BLaER1 (cell line): ENCODE results near the gene IL17C.

Experiments
- H3K27ac ChIP-seq: shearing (Covaris generic); formaldehyde crosslinking; 2 replicates; pipeline ENCODE4 v1.8.1; 2022
- H3K27me3 ChIP-seq: shearing (Covaris generic); formaldehyde crosslinking; 2 replicates; pipeline ENCODE4 v1.8.1; 2022
- H3K36me3 ChIP-seq: shearing (Covaris generic); formaldehyde crosslinking; 2 replicates; pipeline ENCODE4 v1.8.1; 2022
- H3K4me1 ChIP-seq: shearing (Covaris generic); formaldehyde crosslinking; 2 replicates; pipeline ENCODE4 v1.8.1; 2022
- H3K4me2 ChIP-seq: shearing (Covaris generic); formaldehyde crosslinking; 2 replicates; pipeline ENCODE4 v1.8.1; 2022
- H3K4me3 ChIP-seq: shearing (Covaris generic); formaldehyde crosslinking; 2 replicates; pipeline ENCODE4 v1.8.1; 2022
- H3K9ac ChIP-seq: shearing (Covaris generic); formaldehyde crosslinking; 2 replicates; pipeline ENCODE4 v1.8.1; 2022
- H3K9me3 ChIP-seq: shearing (Covaris generic); formaldehyde crosslinking; 2 replicates; pipeline ENCODE4 v1.8.1; 2022
- H4K20me1 ChIP-seq: shearing (Covaris generic); formaldehyde crosslinking; 2 replicates; pipeline ENCODE4 v1.8.1; 2022
- Cebpa-rat ChIP-seq: shearing (Covaris generic); IDR thresholded peaks from 2 replicates; pipeline ENCODE4 v1.8.1; 2022

The IL17C gene

GRCh38 chr16:88597856-88598491 lies 40.4 kb upstream of the IL17C start:
- no peaks in the 10 kb centered on the region for H3K27me3 ChIP-seq
- no peak for TF ChIP-seq Cebpa-rat
- H3K36me3 ChIP-seq: peaks cover 64% of the 10 kb centered on the region
- peak overlapping the region; percentile 86 for H3K4me2 ChIP-seq
- peak overlapping the region; percentile 79 for H3K27ac ChIP-seq
- H3K9me3 ChIP-seq: no peaks in the 10 kb centered on the region
- H3K4me3 ChIP-seq: peak overlapping the region; percentile 47; the same call in 1 of the 2 replicates
- peaks cover 74% of the 10 kb centered on the region for H4K20me1 ChIP-seq
- peak overlapping the region; percentile 65 for H3K9ac ChIP-seq
- peaks cover 78% of the 10 kb centered on the region for H3K4me1 ChIP-seq

- H3K27ac ChIP-seq: peak overlapping the region; percentile 79
Measured at GRCh38 chr16:88599092-88599733, 39.2 kb upstream of the IL17C start.

GRCh38 chr16:88599825-88600538 lies 38.4 kb upstream of the IL17C start:
- peak overlapping the region; percentile 47 for H3K4me3 ChIP-seq
- H3K4me2 ChIP-seq: peak overlapping the region; percentile 86
- H3K9ac ChIP-seq: peak overlapping the region; percentile 65
- peak; percentile 100 for TF ChIP-seq Cebpa-rat
- peaks cover 64% of the 10 kb centered on the region for H3K36me3 ChIP-seq
- peaks cover 75% of the 10 kb centered on the region for H3K4me1 ChIP-seq
- no peaks in the 10 kb centered on the region for H3K27me3 ChIP-seq
- H4K20me1 ChIP-seq: peaks cover 54% of the 10 kb centered on the region
- peak overlapping the region; percentile 79 for H3K27ac ChIP-seq
- H3K9me3 ChIP-seq: no peaks in the 10 kb centered on the region

More at GRCh38 chr16:88599092-88599733, 39.2 kb upstream of the IL17C start:
- Histone ChIP-seq H3K4me1 (peaks cover 78% of the 10 kb centered on the region), H3K9me3 (no peaks in the 10 kb centered on the region), H3K9ac (peak overlapping the region; percentile 65), H3K36me3 (peaks cover 64% of the 10 kb centered on the region), H3K4me3 (peak overlapping the region; percentile 47), H3K4me2 (peak overlapping the region; percentile 86), H4K20me1 (peaks cover 62% of the 10 kb centered on the region), H3K27me3 (no peaks in the 10 kb centered on the region)
- TF ChIP-seq Cebpa-rat: no peak

GRCh38 chr16:88600539-88600896 lies 37.9 kb upstream of the IL17C start:
- Histone ChIP-seq H3K9ac (peak overlapping the region; percentile 65; the same call in 1 of the 2 replicates), H3K36me3 (peaks cover 64% of the 10 kb centered on the region), H3K27ac (peak overlapping the region; percentile 79), H3K4me1 (peaks cover 76% of the 10 kb centered on the region), H4K20me1 (peaks cover 58% of the 10 kb centered on the region), H3K27me3 (no peaks in the 10 kb centered on the region), H3K9me3 (no peaks in the 10 kb centered on the region), H3K4me2 (peak overlapping the region; percentile 86), H3K4me3 (peak overlapping the region; percentile 20; the same call in 1 of the 2 replicates)
- peak; percentile 29; the same call in 1 of the 2 replicates for TF ChIP-seq Cebpa-rat

GRCh38 chr16:88601313-88602036 lies 36.9 kb upstream of the IL17C start:
- no peaks in the 10 kb centered on the region for H3K9me3 ChIP-seq
- H3K36me3 ChIP-seq: peaks cover 68% of the 10 kb centered on the region
- H4K20me1 ChIP-seq: peaks cover 60% of the 10 kb centered on the region
- peak overlapping the region; percentile 20; the same call in 1 of the 2 replicates for H3K4me3 ChIP-seq
- H3K4me2 ChIP-seq: peak overlapping the region; percentile 86
- no peaks in the 10 kb centered on the region for H3K27me3 ChIP-seq
- peak overlapping the region; percentile 79 for H3K27ac ChIP-seq
- TF ChIP-seq Cebpa-rat: no peak
- H3K9ac ChIP-seq: peak overlapping the region; percentile 65
- H3K4me1 ChIP-seq: peaks cover 76% of the 10 kb centered on the region

- Histone ChIP-seq H3K4me2 (peak overlapping the region; percentile 86), H3K27ac (peak overlapping the region; percentile 79; the same call in 1 of the 2 replicates), H3K4me1 (peaks cover 76% of the 10 kb centered on the region), H3K9me3 (no peaks in the 10 kb centered on the region), H3K27me3 (no peaks in the 10 kb centered on the region), H3K4me3 (no peak overlapping the region), H3K9ac (no peak overlapping the region), H4K20me1 (peaks cover 64% of the 10 kb centered on the region), H3K36me3 (peaks cover 74% of the 10 kb centered on the region)
- TF ChIP-seq Cebpa-rat: no peak
Measured at GRCh38 chr16:88602091-88602490, 36.3 kb upstream of the IL17C start.

- Histone ChIP-seq H3K27me3 (no peaks in the 10 kb centered on the region), H3K9me3 (no peaks in the 10 kb centered on the region), H4K20me1 (peaks cover 64% of the 10 kb centered on the region), H3K4me3 (no peak overlapping the region), H3K4me2 (peak overlapping the region; percentile 7; the same call in 1 of the 2 replicates), H3K27ac (peak overlapping the region; percentile 5; the same call in 1 of the 2 replicates), H3K4me1 (peaks cover 61% of the 10 kb centered on the region), H3K9ac (no peak overlapping the region), H3K36me3 (peaks cover 92% of the 10 kb centered on the region)
- no peak for TF ChIP-seq Cebpa-rat
Measured at GRCh38 chr16:88605186-88606147, 32.9 kb upstream of the IL17C start.

GRCh38 chr16:88606148-88606757 lies 32.1 kb upstream of the IL17C start:
- no peaks in the 10 kb centered on the region for H3K27me3 ChIP-seq
- peaks cover 93% of the 10 kb centered on the region for H3K36me3 ChIP-seq
- H3K9ac ChIP-seq: no peak overlapping the region
- peak; percentile 77 for TF ChIP-seq Cebpa-rat
- peaks cover 58% of the 10 kb centered on the region for H4K20me1 ChIP-seq
- no peak overlapping the region for H3K4me3 ChIP-seq
- H3K9me3 ChIP-seq: no peaks in the 10 kb centered on the region
- peak overlapping the region; percentile 5; the same call in 1 of the 2 replicates for H3K27ac ChIP-seq
- peaks cover 53% of the 10 kb centered on the region for H3K4me1 ChIP-seq
- peak overlapping the region; percentile 7 for H3K4me2 ChIP-seq
